M059J (cell line): ENCODE measurements around the gene C19orf25. TPM values are rescaled to one million over a fixed set of nuclear protein-coding genes. Genes with fewer than 3 reads are reported as not detected.
"Not testable (repeated sequence)": the region's sequence is repeated elsewhere in the genome, so short reads cannot be mapped to it uniquely, and the experiment has no call there.

Experiments
- DNase-seq: peaks from one replicate; pipeline ENCODE4 v3.0.0-alpha.2; 2012; ENCODE audit warnings: low read depth
- total RNA-seq: library from RNA; depleted of rRNA; stranded (reverse); fragments of >200 nt; shearing (Covaris generic); gene quantifications from 2 replicates; pipeline ENCODE4 v1.2.3, GENCODE V29; 2014

Gene C19orf25
- total RNA-seq, 1 experiment from 2014 or later: 47.7 TPM

- no peak for DNase-seq
Observed at GRCh38 chr19:1481893-1482360, 2.9 kb upstream of the C19orf25 start.

GRCh38 chr19:1481224-1481892 is 2.3 kb upstream of the C19orf25 start:
- DNase-seq: no peak

- not testable (repeated sequence) for DNase-seq
Observed at GRCh38 chr19:1477056-1477455, 2.0 kb downstream of the C19orf25 start.

- DNase-seq: no peak
Observed at GRCh38 chr19:1475751-1476437, 3.1 kb downstream of the C19orf25 start.

GRCh38 chr19:1474765-1475351 is 4.2 kb downstream of the C19orf25 start:
- no peak for DNase-seq

- peak; percentile 46 for DNase-seq
Observed at GRCh38 chr19:1474011-1474764, 4.8 kb downstream of the C19orf25 start.

- DNase-seq: no peak
Observed at GRCh38 chr19:1473085-1473851, 5.7 kb downstream of the C19orf25 start.

GRCh38 chr19:1472231-1473084 is 6.6 kb downstream of the C19orf25 start:
- DNase-seq: no peak

- no peak for DNase-seq
Observed at GRCh38 chr19:1471515-1472160, 7.4 kb downstream of the C19orf25 start.

GRCh38 chr19:1471010-1471514 is 8.0 kb downstream of the C19orf25 start:
- DNase-seq: no peak

GRCh38 chr19:1470305-1471009 is 8.6 kb downstream of the C19orf25 start:
- no peak for DNase-seq

GRCh38 chr19:1470055-1470304 is 9.0 kb downstream of the C19orf25 start:
- no peak for DNase-seq

- no peak for DNase-seq
Observed at GRCh38 chr19:1469255-1470054, 9.6 kb downstream of the C19orf25 start.

GRCh38 chr19:1468821-1469254 is 10.2 kb downstream of the C19orf25 start:
- no peak for DNase-seq

GRCh38 chr19:1468274-1468820 is 10.7 kb downstream of the C19orf25 start:
- DNase-seq: no peak

- no peak for DNase-seq
Observed at GRCh38 chr19:1467490-1468273, 11.3 kb downstream of the C19orf25 start.

- no peak for DNase-seq
Observed at GRCh38 chr19:1467215-1467489, 11.9 kb downstream of the C19orf25 start.
